Measurements from ENCODE around the gene H1-8. TPM values are rescaled to one million over a fixed set of nuclear protein-coding genes. Genes with fewer than 3 reads are reported as not detected.
"Not testable (repeated sequence)": the region's sequence is repeated elsewhere in the genome, so short reads cannot be mapped to it uniquely, and the experiment has no call there.

H1-8 gene
- total RNA-seq, 4 donors from 2014 or later = not detected

GRCh38 chr3:129514110-129514509, 28.9 kb upstream of the H1-8 start:
- H3K9me3 ChIP-seq = no peaks in the 10 kb centered on the region
- no peak overlapping the region for H3K27ac ChIP-seq (replicated peaks in 1 of 4)
- no peaks in the 10 kb centered on the region for H3K4me1 ChIP-seq
- DNase-seq (ENCODE audit: extremely low spot score) = no peak
- peaks cover 10 to 99% (median 76%) of the 10 kb centered on the region in 4 donors for H3K36me3 ChIP-seq
- 84% methylated on average over 10 of the region's 10 CpGs for WGBS
- TF ChIP-seq, protein P1, sequence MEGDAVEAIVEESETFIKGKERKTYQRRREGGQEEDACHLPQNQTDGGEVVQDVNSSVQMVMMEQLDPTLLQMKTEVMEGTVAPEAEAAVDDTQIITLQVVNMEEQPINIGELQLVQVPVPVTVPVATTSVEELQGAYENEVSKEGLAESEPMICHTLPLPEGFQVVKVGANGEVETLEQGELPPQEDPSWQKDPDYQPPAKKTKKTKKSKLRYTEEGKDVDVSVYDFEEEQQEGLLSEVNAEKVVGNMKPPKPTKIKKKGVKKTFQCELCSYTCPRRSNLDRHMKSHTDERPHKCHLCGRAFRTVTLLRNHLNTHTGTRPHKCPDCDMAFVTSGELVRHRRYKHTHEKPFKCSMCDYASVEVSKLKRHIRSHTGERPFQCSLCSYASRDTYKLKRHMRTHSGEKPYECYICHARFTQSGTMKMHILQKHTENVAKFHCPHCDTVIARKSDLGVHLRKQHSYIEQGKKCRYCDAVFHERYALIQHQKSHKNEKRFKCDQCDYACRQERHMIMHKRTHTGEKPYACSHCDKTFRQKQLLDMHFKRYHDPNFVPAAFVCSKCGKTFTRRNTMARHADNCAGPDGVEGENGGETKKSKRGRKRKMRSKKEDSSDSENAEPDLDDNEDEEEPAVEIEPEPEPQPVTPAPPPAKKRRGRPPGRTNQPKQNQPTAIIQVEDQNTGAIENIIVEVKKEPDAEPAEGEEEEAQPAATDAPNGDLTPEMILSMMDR (IDR thresholded peaks at IDR 0.05) = no peak
- no peak for TF ChIP-seq POLR2AphosphoS5 (IDR thresholded peaks at IDR 0.05)
- TF ChIP-seq EP300 (IDR thresholded peaks at IDR 0.05) = no peak
- H3K27me3 ChIP-seq = no peaks in the 10 kb centered on the region
- H3K4me3 ChIP-seq = no peak overlapping the region
- intact Hi-C loops (cut with DNase I) = no loop called here

GRCh38 chr3:129514563-129514962, 28.4 kb upstream of the H1-8 start:
- TF ChIP-seq, protein P1 (IDR thresholded peaks at IDR 0.05) = no peak
- TF ChIP-seq EP300 (IDR thresholded peaks at IDR 0.05) = no peak
- TF ChIP-seq POLR2AphosphoS5 (IDR thresholded peaks at IDR 0.05) = no peak
- no peak for TF ChIP-seq POLR2A (IDR thresholded peaks at IDR 0.05; ENCODE audit: low read depth)
- no peaks in the 10 kb centered on the region for H3K9me3 ChIP-seq
- no peak overlapping the region for H3K4me3 ChIP-seq
- no peak for DNase-seq (ENCODE audit: extremely low spot score)
- no peaks in the 10 kb centered on the region for H3K27me3 ChIP-seq
- peaks cover 10 to 99% (median 77%) of the 10 kb centered on the region in 4 donors for H3K36me3 ChIP-seq
- intact Hi-C loops (cut with DNase I) = no loop called here
- WGBS = 94% methylated on average over 6 of the region's 6 CpGs
- no peaks in the 10 kb centered on the region for H3K4me1 ChIP-seq
- no peak overlapping the region for H3K27ac ChIP-seq (replicated peaks in 1 of 4)

GRCh38 chr3:129515108-129515820, 27.7 kb upstream of the H1-8 start:
- peaks cover 10 to 99% (median 77%) of the 10 kb centered on the region in 4 donors for H3K36me3 ChIP-seq
- H3K9me3 ChIP-seq; H3K4me1 ChIP-seq; H3K27ac ChIP-seq (replicated peaks in 1 of 4); H3K4me3 ChIP-seq; H3K27me3 ChIP-seq; DNase-seq (ENCODE audit: extremely low spot score); intact Hi-C loops (cut with DNase I): not testable (repeated sequence)
- 97% methylated on average over 10 of the region's 25 CpGs for WGBS

GRCh38 chr3:129515821-129516432, 27.0 kb upstream of the H1-8 start:
- H3K4me3 ChIP-seq; intact Hi-C loops (cut with DNase I); H3K27ac ChIP-seq (replicated peaks in 1 of 4); H3K9me3 ChIP-seq; H3K4me1 ChIP-seq; H3K27me3 ChIP-seq; DNase-seq (ENCODE audit: extremely low spot score): not testable (repeated sequence)
- whole genome bisulfite sequencing = 91% methylated on average over 7 of the region's 7 CpGs
- H3K36me3 ChIP-seq = peaks cover 10 to 93% (median 74%) of the 10 kb centered on the region in 4 donors

GRCh38 chr3:129517516-129517915, 25.5 kb upstream of the H1-8 start:
- TF ChIP-seq EP300 (IDR thresholded peaks at IDR 0.05) (no peak), POLR2A (IDR thresholded peaks at IDR 0.05; ENCODE audit: low read depth) (no peak), POLR2AphosphoS5 (IDR thresholded peaks at IDR 0.05) (no peak)
- TF ChIP-seq, protein P1 (IDR thresholded peaks at IDR 0.05) = no peak
- H3K4me1 ChIP-seq = no peaks in the 10 kb centered on the region
- H3K36me3 ChIP-seq = peaks cover 8 to 78% (median 63%) of the 10 kb centered on the region in 4 donors
- H3K9me3 ChIP-seq = no peaks in the 10 kb centered on the region
- WGBS = 88% methylated on average over 4 of the region's 7 CpGs
- no peaks in the 10 kb centered on the region for H3K27me3 ChIP-seq
- H3K4me3 ChIP-seq = no peak overlapping the region
- no peak overlapping the region for H3K27ac ChIP-seq (replicated peaks in 1 of 4)
- intact Hi-C loops (cut with DNase I) = no loop called here
- DNase-seq (ENCODE audit: extremely low spot score) = no peak
